MCF 10A (cell line): ENCODE data around the gene TNFAIP8L2. TPM values are rescaled to one million over a fixed set of nuclear protein-coding genes. Genes with fewer than 3 reads are reported as not detected.

Experiments used
- BruUV-seq: library from RNA; stranded (reverse); fragments of 400-500 nt; replicated peaks from 2 replicates; lab custom pipeline; 2021; lab: Mats Ljungman, UMichigan
- CTCF ChIA-PET: fragments of 300-600 bp; sonication (Branson Sonifier 250); formaldehyde crosslinking; extraction: SDS; loops from one replicate; lab custom pipeline; 2021; ENCODE audit warnings: antibody characterized with exemption, inconsistent platforms; lab: Yijun Ruan, JAX
- POLR2A ChIA-PET: fragments of 300-600, 350-650 bp; sonication (Branson Sonifier 250); formaldehyde crosslinking; extraction: SDS; loops from one replicate; lab custom pipeline; 2020; ENCODE audit warnings: antibody characterized with exemption, inconsistent platforms; lab: Yijun Ruan, JAX
- DNase-seq: peaks from one replicate; pipeline ENCODE4 v3.0.0-alpha.2; 2018; ENCODE audit not compliant: unreplicated experiment
- H3K27ac Mint-ChIP-seq: one replicate; pipeline ENCODE4 v1.8.0; 2022; ENCODE audit warnings: mild to moderate bottlenecking, low read depth, mixed read lengths; ENCODE audit not compliant: unreplicated experiment
- H3K27me3 Mint-ChIP-seq: one replicate; pipeline ENCODE4 v1.8.0; 2022; ENCODE audit warnings: mixed read lengths; ENCODE audit not compliant: insufficient read depth, unreplicated experiment
- H3K36me3 Mint-ChIP-seq: one replicate; pipeline ENCODE4 v1.8.0; 2022; ENCODE audit warnings: mild to moderate bottlenecking, moderate library complexity, mixed read lengths; ENCODE audit not compliant: insufficient read depth, unreplicated experiment
- H3K4me1 Mint-ChIP-seq: one replicate; pipeline ENCODE4 v1.8.0; 2022; ENCODE audit warnings: mixed read lengths; ENCODE audit not compliant: insufficient read depth, unreplicated experiment
- H3K4me3 Mint-ChIP-seq: one replicate; pipeline ENCODE4 v1.8.0; 2022; ENCODE audit warnings: mild to moderate bottlenecking, moderate library complexity, mixed read lengths; ENCODE audit not compliant: unreplicated experiment
- H3K9me3 Mint-ChIP-seq: one replicate; pipeline ENCODE4 v1.8.0; 2022; ENCODE audit warnings: mixed read lengths; ENCODE audit not compliant: unreplicated experiment
- CTCF ChIP-seq: fragments of 200-600 bp; IDR thresholded peaks from one replicate; pipeline ENCODE4 v1.8.0; 2022; ENCODE audit warnings: antibody characterized with exemption, mild to moderate bottlenecking; ENCODE audit not compliant: unreplicated experiment
- intact Hi-C: fragments of 100-400 bp; cut with micrococcal nuclease; formaldehyde crosslinking; loops from 2 replicates; pipeline ENCODE4 v1.14.1; 2022
- total RNA-seq: library from RNA; stranded (reverse); gene quantifications from 2 replicates; pipeline ENCODE4 v1.2.3, GENCODE V29; 2022

TNFAIP8L2 gene
- total RNA-seq, 1 experiment from 2014 or later = not detected

GRCh38 chr1:151146412-151147131 is 9.9 kb upstream of the TNFAIP8L2 start, which contains the start of gene SEMA6C:
Gene SEMA6C (minus strand): TSS chr1:151146631. CDS start chr1:151142621, 4,010 bp downstream.
- Mint-ChIP-seq H3K4me1 (peaks cover 10% of the 10 kb centered on the region), H3K27me3 (no peaks in the 10 kb centered on the region), H3K27ac (peak within 1 kb of the TSS; percentile 13), H3K36me3 (no peaks in the 10 kb centered on the region), H3K4me3 (peak within 1 kb of the TSS; percentile 73), H3K9me3 (no peaks in the 10 kb centered on the region)
- ChIA-PET CTCF (interaction anchor here (0.5 to 1.4 kb wide), 5 partner anchors 43 to 160 kb away, joined by 3 to 4 read pairs (median 3); no protein-coding TSS in a partner anchor), POLR2A (interaction anchor here (0.6 to 1.0 kb wide), 4 partner anchors 9 to 141 kb away, joined by 3 to 4 read pairs (median 4); no protein-coding TSS in a partner anchor)
- intact Hi-C loops = no loop called here
- no TSS peak for BruUV-seq
- peak; percentile 96 for DNase-seq
- TF ChIP-seq CTCF = no peak

- Mint-ChIP-seq H3K4me3 (peak overlapping the region; percentile 73), H3K36me3 (no peaks in the 10 kb centered on the region), H3K4me1 (peaks cover 10% of the 10 kb centered on the region), H3K27ac (peak overlapping the region; percentile 13), H3K27me3 (no peaks in the 10 kb centered on the region), H3K9me3 (no peaks in the 10 kb centered on the region)
- BruUV-seq = no TSS peak
- DNase-seq = peak; percentile 34
- POLR2A ChIA-PET = interaction anchor here (0.6 to 1.0 kb wide), 4 partner anchors 9 to 142 kb away, joined by 3 to 4 read pairs (median 4); no protein-coding TSS in a partner anchor
- intact Hi-C loops = no loop called here
- CTCF ChIA-PET = interaction anchor here (0.5 to 1.2 kb wide), 5 partner anchors 47 to 161 kb away, joined by 3 read pairs; no protein-coding TSS in a partner anchor
- TF ChIP-seq CTCF = no peak
Measured at GRCh38 chr1:151147132-151147503, 9.3 kb upstream of the TNFAIP8L2 start.

- Mint-ChIP-seq H3K4me1 (peaks cover 10% of the 10 kb centered on the region), H3K27me3 (no peaks in the 10 kb centered on the region), H3K27ac (no peak overlapping the region), H3K36me3 (no peaks in the 10 kb centered on the region), H3K9me3 (no peaks in the 10 kb centered on the region), H3K4me3 (no peak overlapping the region)
- no peak for DNase-seq
- ChIA-PET POLR2A (interaction anchor here (0.8 to 1.2 kb wide), 5 partner anchors 13 to 142 kb away, joined by 3 to 5 read pairs (median 3); no protein-coding TSS in a partner anchor), CTCF (interaction anchor here (0.8 to 2.0 kb wide), 4 partner anchors 13 to 151 kb away, joined by 3 to 7 read pairs (median 4); no protein-coding TSS in a partner anchor)
- intact Hi-C loops = no loop called here
- no TSS peak for BruUV-seq
- no peak for TF ChIP-seq CTCF
Measured at GRCh38 chr1:151147665-151148064, 8.8 kb upstream of the TNFAIP8L2 start.

GRCh38 chr1:151157067-151157531 is 650 bp downstream of the TNFAIP8L2 start:
- ChIA-PET CTCF (interaction anchor here (0.7 to 7.3 kb wide), 23 partner anchors 8 to 155 kb away, joined by 3 to 158 read pairs (median 5); partner anchors contain the start of genes GABPB2, LYSMD1 and MINDY1), POLR2A (interaction anchor here (0.7 to 2.0 kb wide), 5 partner anchors 9 to 165 kb away, joined by 3 to 10 read pairs (median 4); partner anchors contain the start of genes LYSMD1, MINDY1 and SCNM1)
- H3K4me1 Mint-ChIP-seq = peaks cover 12% of the 10 kb centered on the region
- no peaks in the 10 kb centered on the region for H3K27me3 Mint-ChIP-seq
- DNase-seq = no peak
- no peak for TF ChIP-seq CTCF
- H3K27ac Mint-ChIP-seq = no peak overlapping the region
- no TSS peak for BruUV-seq
- no peak overlapping the region for H3K4me3 Mint-ChIP-seq
- intact Hi-C loops = loop anchor here (5.0 kb wide), 1 partner anchor 460 kb away; the partner anchor contains the start of gene GOLPH3L
- H3K36me3 Mint-ChIP-seq = peaks cover 41% of the 10 kb centered on the region
- H3K9me3 Mint-ChIP-seq = no peaks in the 10 kb centered on the region
